ENCODE data around the gene PPP1R1C.

DNA sequence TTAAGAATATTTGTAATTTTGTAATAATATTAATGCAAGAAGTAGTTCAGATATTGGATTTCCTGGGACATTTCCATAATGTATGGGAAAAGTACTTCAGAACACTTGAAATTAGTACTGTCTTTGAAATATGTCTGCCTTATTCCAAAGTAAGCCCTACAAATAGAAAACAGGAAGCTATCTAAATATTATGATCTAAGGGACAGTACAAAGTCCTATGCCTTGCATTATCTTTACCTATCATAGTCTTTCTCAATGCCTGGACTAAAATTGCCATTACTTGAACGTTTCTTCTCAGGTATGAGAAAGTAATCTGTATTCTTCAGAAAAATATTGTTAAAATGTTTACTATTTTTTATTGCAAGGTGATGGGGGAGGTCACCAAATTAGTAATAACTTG lies 113.0 kb downstream of the PPP1R1C start:
- TF ChIP-seq TARDBP (IDR thresholded peaks at IDR 0.05) (no peak), BHLHE40 (IDR thresholded peaks at IDR 0.05; ENCODE audit: borderline replicate concordance) (no peak), SUZ12 (IDR thresholded peaks at IDR 0.05) (no peak), HDGF (IDR thresholded peaks at IDR 0.05; ENCODE audit: borderline replicate concordance) (no peak), LEF1 (IDR thresholded peaks at IDR 0.05; ENCODE audit: borderline replicate concordance) (no peak), FOXA1 (IDR thresholded peaks at IDR 0.05) (no peak), NFRKB (IDR thresholded peaks at IDR 0.05) (no peak), ZNF384 (IDR thresholded peaks at IDR 0.05) (no peak)

Data from HEK293T (cell line).